K562 (cell line): ENCODE measurements around the gene MAP3K15.

Source experiments
- BHLHE40 ChIP-seq: IDR thresholded peaks from 2 replicates; pipeline ENCODE4 v1.6.1; 2011; ENCODE audit warnings: low read length, improper control_type of control experiment
- CTCF ChIP-seq, 3 experiments: IDR thresholded peaks in 2 of 3; conservative IDR thresholded peaks in 1 of 3; 2 replicates each; pipeline ENCODE4 v1.5.1; 2011 to 2012; ENCODE audit warnings: low read length in 3 of 3, mild to moderate bottlenecking in 3 of 3, control low read depth in 2 of 3, improper control_type of control experiment in 1 of 3, inconsistent platforms in 1 of 3, low read depth in 1 of 3, mixed read lengths in 1 of 3, moderate library complexity in 1 of 3; ENCODE audit not compliant: insufficient read depth in 2 of 3
- JUN ChIP-seq, 2 experiments: sonication (generic) in 1 of 2; formaldehyde crosslinking in 1 of 2; IDR thresholded peaks; 2 replicates each; pipeline versions ENCODE4 v1.6.1 to v1.8.0; 2012 to 2022; ENCODE audit warnings: borderline replicate concordance in 2 of 2, mild to moderate bottlenecking in 2 of 2, improper control_type of control experiment in 1 of 2, low read depth in 1 of 2, low read length in 1 of 2, missing genetic modification reagents in 1 of 2
- NFIC ChIP-seq: fragments of 450-650 bp; IDR thresholded peaks from 2 replicates; pipeline ENCODE4 v1.6.1; 2017; ENCODE audit warnings: mild to moderate bottlenecking, inconsistent platforms
- SMAD1 ChIP-seq: fragments of 150-350 bp; IDR thresholded peaks from 2 replicates; pipeline ENCODE4 v1.6.1; 2014; ENCODE audit warnings: low read length, low read depth; ENCODE audit not compliant: partially characterized antibody
- SMARCA4 ChIP-seq: fragments of 450-650 bp; IDR thresholded peaks from 2 replicates; pipeline ENCODE4 v1.6.1; 2016
- XRCC3 ChIP-seq: fragments of 450-650 bp; IDR thresholded peaks from 2 replicates; pipeline ENCODE4 v1.6.1; 2017; ENCODE audit warnings: mild to moderate bottlenecking, moderate library complexity
- ZBTB5 ChIP-seq: fragments of 450-650 bp; IDR thresholded peaks from 2 replicates; pipeline ENCODE4 v1.6.1; 2017; ENCODE audit warnings: antibody characterized with exemption
- ZNF3 ChIP-seq: fragments of 250-450 bp; sonication (Bioruptor Pico); IDR thresholded peaks from 2 replicates; pipeline ENCODE4 v1.5.0; 2021; ENCODE audit warnings: mild to moderate bottlenecking, moderate library complexity
- ZNF518B ChIP-seq: fragments of 250-450 bp; sonication (Bioruptor Pico); IDR thresholded peaks from 2 replicates; pipeline ENCODE4 v1.5.0; 2021; ENCODE audit warnings: mild to moderate bottlenecking, moderate library complexity

GRCh38 chrX:19410259-19410658, 105.0 kb downstream of the MAP3K15 start:
- no peak for TF ChIP-seq JUN (IDR thresholded peaks at IDR 0.05; ENCODE audit: borderline replicate concordance, low read depth, low read length)
- no peak for TF ChIP-seq JUN (CRISPR knock-in tag; IDR thresholded peaks at IDR 0.05; ENCODE audit: borderline replicate concordance)
- TF ChIP-seq CTCF (IDR thresholded peaks at IDR 0.05 in 2 of 3, conservative IDR thresholded peaks at IDR 0.05 in 1 of 3; ENCODE audit: insufficient read depth in 2 of 3, low read depth in 1 of 3, low read length in 3 of 3) = no peak
- TF ChIP-seq ZNF3 (CRISPR knock-in tag) = no peak
- TF ChIP-seq NFIC = no peak
- TF ChIP-seq ZBTB5 = no peak
- TF ChIP-seq BHLHE40 = no peak
- no peak for TF ChIP-seq SMARCA4
- no peak for TF ChIP-seq ZNF518B (CRISPR knock-in tag)
- no peak for TF ChIP-seq XRCC3
- TF ChIP-seq SMAD1 = no peak
